Measurements from ENCODE around the gene SWT1. TPM values are rescaled to one million over a fixed set of nuclear protein-coding genes. Genes with fewer than 3 reads are reported as not detected.

SWT1 gene
- total RNA-seq, 1 donor from 2014 or later = 5.5 TPM

DNA sequence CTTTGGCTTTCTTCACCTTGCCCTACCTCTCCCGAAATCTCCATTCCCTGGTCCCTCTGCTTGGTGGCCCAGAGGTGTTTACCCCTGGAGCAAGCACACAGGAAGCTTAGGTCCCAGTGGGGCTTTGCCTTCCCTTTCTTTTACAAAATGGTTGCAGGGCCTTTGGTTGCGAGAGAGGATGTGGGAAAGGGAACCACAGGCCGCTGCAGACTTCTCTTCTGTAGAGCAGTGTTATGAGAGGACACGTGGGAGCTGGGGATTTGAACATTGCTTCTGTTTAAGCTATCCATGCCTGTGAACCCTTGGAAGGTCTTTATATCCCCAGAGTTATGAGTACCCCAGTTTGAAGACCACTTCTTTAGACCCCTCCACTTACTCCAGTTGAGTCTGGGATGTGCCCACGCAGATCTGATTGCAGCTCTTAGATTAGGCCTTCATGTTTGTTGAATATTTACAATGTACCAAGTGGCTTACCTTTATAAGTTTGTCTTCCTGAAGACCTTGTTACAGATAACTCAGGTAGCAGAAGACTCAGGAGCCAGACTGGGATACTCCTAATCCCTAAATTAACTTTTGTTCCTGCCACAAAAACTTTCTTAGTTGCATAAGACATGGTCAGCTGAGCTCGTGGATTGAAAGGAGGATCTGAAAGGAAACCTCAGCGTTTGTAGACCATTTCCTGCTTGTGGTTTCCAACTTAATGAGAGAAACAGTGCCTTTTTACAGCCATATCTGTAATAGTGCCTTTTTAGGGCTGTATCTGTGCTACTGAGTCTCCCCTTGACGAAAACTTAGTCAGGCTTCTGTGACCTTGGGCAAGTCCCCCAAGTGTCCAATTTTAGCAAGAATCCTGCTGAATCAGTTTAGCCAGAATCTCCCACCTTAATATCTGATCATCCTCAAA, 182.0 kb downstream of the SWT1 start:
- H3K27ac Mint-ChIP-seq = peak overlapping the region; percentile 95
- H3K27me3 Mint-ChIP-seq = no peaks in the 10 kb centered on the region
- H3K4me3 Mint-ChIP-seq = peak overlapping the region; percentile 71
- TF ChIP-seq, protein P1, sequence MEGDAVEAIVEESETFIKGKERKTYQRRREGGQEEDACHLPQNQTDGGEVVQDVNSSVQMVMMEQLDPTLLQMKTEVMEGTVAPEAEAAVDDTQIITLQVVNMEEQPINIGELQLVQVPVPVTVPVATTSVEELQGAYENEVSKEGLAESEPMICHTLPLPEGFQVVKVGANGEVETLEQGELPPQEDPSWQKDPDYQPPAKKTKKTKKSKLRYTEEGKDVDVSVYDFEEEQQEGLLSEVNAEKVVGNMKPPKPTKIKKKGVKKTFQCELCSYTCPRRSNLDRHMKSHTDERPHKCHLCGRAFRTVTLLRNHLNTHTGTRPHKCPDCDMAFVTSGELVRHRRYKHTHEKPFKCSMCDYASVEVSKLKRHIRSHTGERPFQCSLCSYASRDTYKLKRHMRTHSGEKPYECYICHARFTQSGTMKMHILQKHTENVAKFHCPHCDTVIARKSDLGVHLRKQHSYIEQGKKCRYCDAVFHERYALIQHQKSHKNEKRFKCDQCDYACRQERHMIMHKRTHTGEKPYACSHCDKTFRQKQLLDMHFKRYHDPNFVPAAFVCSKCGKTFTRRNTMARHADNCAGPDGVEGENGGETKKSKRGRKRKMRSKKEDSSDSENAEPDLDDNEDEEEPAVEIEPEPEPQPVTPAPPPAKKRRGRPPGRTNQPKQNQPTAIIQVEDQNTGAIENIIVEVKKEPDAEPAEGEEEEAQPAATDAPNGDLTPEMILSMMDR (IDR thresholded peaks at IDR 0.05) = no peak
- peak; percentile 85 for ATAC-seq (ENCODE audit: low read depth)
- ChIA-PET POLR2A (interaction anchor here (0.5 to 4.5 kb wide), 12 partner anchors 14 to 332 kb away, joined by 3 to 73 read pairs (median 4); partner anchors contain the start of gene IVNS1ABP), CTCF (interaction anchor here (0.9 to 2.1 kb wide), 4 partner anchors 22 to 331 kb away, joined by 3 to 13 read pairs (median 4); partner anchors contain the start of gene IVNS1ABP)
- no peaks in the 10 kb centered on the region for H3K36me3 Mint-ChIP-seq (ENCODE audit: low read depth)
- peaks cover 35% of the 10 kb centered on the region for H3K4me1 Mint-ChIP-seq
- H3K9me3 Mint-ChIP-seq = no peaks in the 10 kb centered on the region
- intact Hi-C loops (cut with micrococcal nuclease) = loop anchor here (1.0 to 2.0 kb wide), 4 partner anchors 22 to 269 kb away; partner anchors contain the start of gene IVNS1ABP
- no peak for DNase-seq

DNA sequence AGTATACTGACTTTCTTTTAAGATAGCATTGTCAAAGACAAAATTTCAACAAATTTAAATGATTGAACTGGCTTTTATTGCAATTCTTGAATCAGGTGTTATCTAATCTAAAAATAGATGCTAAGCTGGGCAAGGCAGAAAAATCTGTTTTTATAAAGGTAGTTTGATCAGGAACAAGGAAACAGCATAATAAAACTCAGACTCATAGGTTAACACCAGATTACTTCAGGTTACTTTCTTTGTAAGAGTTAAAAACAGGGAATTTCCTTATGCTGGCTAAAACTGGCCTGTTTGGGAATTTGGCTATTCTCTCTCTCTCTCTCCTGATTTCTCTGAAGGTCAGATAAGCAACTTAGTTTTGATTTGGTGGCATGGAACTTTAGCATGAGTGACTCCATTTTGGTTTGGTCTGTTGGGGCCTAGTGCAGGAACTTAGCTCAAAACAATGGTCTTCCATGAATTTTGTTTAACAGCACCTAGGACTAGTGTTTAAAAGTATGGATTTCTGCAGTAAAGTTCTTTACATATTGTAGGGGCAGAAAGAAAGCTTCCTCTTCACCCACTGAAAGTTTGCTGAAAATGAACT, 184.3 kb downstream of the SWT1 start:
- Mint-ChIP-seq H3K27ac (no peak overlapping the region), H3K4me1 (peaks cover 47% of the 10 kb centered on the region), H3K27me3 (no peaks in the 10 kb centered on the region), H3K9me3 (no peaks in the 10 kb centered on the region), H3K36me3 (ENCODE audit: low read depth) (no peaks in the 10 kb centered on the region), H3K4me3 (no peak overlapping the region)
- ChIA-PET POLR2A (interaction anchor here (2.0 kb wide), 1 partner anchor 24 kb away, joined by 7 read pairs; the partner anchor contains the start of gene IVNS1ABP), CTCF (no interaction called here)
- ATAC-seq (ENCODE audit: low read depth) (no peak), DNase-seq (no peak)
- TF ChIP-seq, protein P1 (IDR thresholded peaks at IDR 0.05) = no peak
- intact Hi-C loops (cut with micrococcal nuclease) = no loop called here

Other genes with a start within 250 kb of the SWT1 start
- 23.0 and 25.4 TPM in 2 replicates for gene NIBAN1, start 182.7 kb upstream of the SWT1 start, total RNA-seq
- 23.4 and 24.5 TPM in 2 replicates for gene RNF2, start 111.6 kb upstream of the SWT1 start, total RNA-seq
- gene TRMT1L, start 214 bp upstream of the SWT1 start, total RNA-seq = 20.0 and 23.9 TPM in 2 replicates
- 130 and 149 TPM in 2 replicates for gene IVNS1ABP, start 160.1 kb downstream of the SWT1 start, total RNA-seq

Data from activated B cell treated with CpG ODN at 0.5 μM for 24 hours (primary cell).